ENCODE results near the gene PNPLA1. TPM values are rescaled to one million over a fixed set of nuclear protein-coding genes. Genes with fewer than 3 reads are reported as not detected.

PNPLA1 gene
- total RNA-seq, 4 donors from 2014 or later, result 0.59 to 0.64 TPM; not detected in 2

- Histone ChIP-seq H3K36me3 (no peaks in the 10 kb centered on the region), H3K4me1 (peaks cover 5 to 16% (median 6%) of the 10 kb centered on the region in 3 donors), H3K4me3 (no peak overlapping the region), H3K27ac (peak overlapping the region in 1 of 4 donors; percentile 10), H3K27me3 (peaks cover 0 to 3% (median 0%) of the 10 kb centered on the region in 4 donors), H3K9me3 (no peaks in the 10 kb centered on the region)
- intact Hi-C loops (cut with DNase I), result loop anchor here (5.0 kb wide), 1 partner anchor 61 kb away; no protein-coding TSS in a partner anchor
- no peak for DNase-seq
- WGBS, 2 donors, result 74 to 82% methylated on average over 10 of the region's 10 CpGs
- TF ChIP-seq POLR2A (IDR thresholded peaks at IDR 0.05) (no peak), CTCF (IDR thresholded peaks at IDR 0.05) (no peak)
Observed at GRCh38 chr6:36301085-36301658, 31.3 kb downstream of the PNPLA1 start.

- H3K27me3 ChIP-seq, result peaks cover 0 to 3% (median 0%) of the 10 kb centered on the region in 4 donors
- no peak for TF ChIP-seq CTCF (IDR thresholded peaks at IDR 0.05)
- no peak for TF ChIP-seq POLR2A (IDR thresholded peaks at IDR 0.05)
- no peaks in the 10 kb centered on the region for H3K36me3 ChIP-seq
- peak overlapping the region in 1 of 4 donors; percentile 21 for H3K27ac ChIP-seq
- no peaks in the 10 kb centered on the region for H3K9me3 ChIP-seq
- DNase-seq, result no peak
- 46 to 73% methylated on average over 3 to 7 of the region's 7 CpGs for WGBS, 2 donors
- H3K4me3 ChIP-seq, result no peak overlapping the region
- peaks cover 5 to 16% (median 6%) of the 10 kb centered on the region in 3 donors for H3K4me1 ChIP-seq
- intact Hi-C loops (cut with DNase I), result loop anchor here (5.0 kb wide), 1 partner anchor 61 kb away; no protein-coding TSS in a partner anchor
Observed at GRCh38 chr6:36301781-36302180, 31.9 kb downstream of the PNPLA1 start.

GRCh38 chr6:36302227-36302976 is 32.5 kb downstream of the PNPLA1 start:
- DNase-seq, result peak; percentile 29
- Histone ChIP-seq H3K4me1 (peaks cover 5 to 16% (median 6%) of the 10 kb centered on the region in 3 donors), H3K4me3 (no peak overlapping the region), H3K27me3 (peaks cover 0 to 3% (median 0%) of the 10 kb centered on the region in 4 donors), H3K27ac (peak overlapping the region in 1 of 4 donors; percentile 21), H3K9me3 (no peaks in the 10 kb centered on the region), H3K36me3 (no peaks in the 10 kb centered on the region)
- 28 to 34% methylated on average over 8 to 13 of the region's 13 CpGs for WGBS, 2 donors
- TF ChIP-seq POLR2A (IDR thresholded peaks at IDR 0.05) (no peak), CTCF (IDR thresholded peaks at IDR 0.05) (peak; percentile 82 to 96 (median 93))
- intact Hi-C loops (cut with DNase I), result loop anchor here (5.0 kb wide), 1 partner anchor 60 kb away; no protein-coding TSS in a partner anchor

- TF ChIP-seq CTCF (IDR thresholded peaks at IDR 0.05) (no peak), POLR2A (IDR thresholded peaks at IDR 0.05) (no peak)
- Histone ChIP-seq H3K4me3 (no peak overlapping the region), H3K36me3 (no peaks in the 10 kb centered on the region), H3K4me1 (peaks cover 5 to 16% (median 6%) of the 10 kb centered on the region in 3 donors), H3K9me3 (no peaks in the 10 kb centered on the region), H3K27ac (no peak overlapping the region), H3K27me3 (peaks cover 0 to 11% (median 0%) of the 10 kb centered on the region in 4 donors)
- no peak for DNase-seq
- intact Hi-C loops (cut with DNase I), result no loop called here
- 89 to 91% methylated on average over 6 to 7 of the region's 11 CpGs for WGBS, 2 donors
Observed at GRCh38 chr6:36305885-36306284, 36.0 kb downstream of the PNPLA1 start.

- intact Hi-C loops (cut with DNase I), result no loop called here
- TF ChIP-seq CTCF (IDR thresholded peaks at IDR 0.05) (no peak), POLR2A (IDR thresholded peaks at IDR 0.05) (no peak)
- Histone ChIP-seq H3K27ac (no peak overlapping the region), H3K27me3 (peaks cover 0 to 11% (median 0%) of the 10 kb centered on the region in 4 donors), H3K36me3 (no peaks in the 10 kb centered on the region), H3K4me3 (no peak overlapping the region), H3K4me1 (peaks cover 5 to 14% (median 6%) of the 10 kb centered on the region in 3 donors), H3K9me3 (no peaks in the 10 kb centered on the region)
- DNase-seq, result no peak
- WGBS, 2 donors, result 76 to 77% methylated on average over 7 of the region's 7 CpGs
Observed at GRCh38 chr6:36306375-36306774, 36.5 kb downstream of the PNPLA1 start.

Data from esophagus squamous epithelium (tissue), 5 donors.